ENCODE results near the gene CDC73.

Gene CDC73

GRCh38 chr1:193299038-193299437 is 177.2 kb downstream of the CDC73 start:
- DNase-seq, result no peak

- no peak for DNase-seq
Measured at GRCh38 chr1:193301746-193302145, 179.9 kb downstream of the CDC73 start.

- no peak for DNase-seq
Measured at GRCh38 chr1:193303849-193304248, 182.0 kb downstream of the CDC73 start.

Measured in islet precursor cell (in vitro differentiated cells).